Stimulated activated CD4-positive, alpha-beta T cell treated with anti-CD3 and anti-CD28 coated beads, TNF-alpha, amount 100 ng/mL, for 24 hours (primary cell): ENCODE results near the gene RSPH3.
"Not testable (repeated sequence)": the region's sequence is repeated elsewhere in the genome, so short reads cannot be mapped to it uniquely, and the experiment has no call there.

ENCODE experiments used
- DNase-seq, 3 experiments: peaks; one replicate each; pipeline ENCODE4 v3.0.0-alpha.2; 2020; ENCODE audit warnings: low read depth in 3 of 3

RSPH3 gene, protein sequence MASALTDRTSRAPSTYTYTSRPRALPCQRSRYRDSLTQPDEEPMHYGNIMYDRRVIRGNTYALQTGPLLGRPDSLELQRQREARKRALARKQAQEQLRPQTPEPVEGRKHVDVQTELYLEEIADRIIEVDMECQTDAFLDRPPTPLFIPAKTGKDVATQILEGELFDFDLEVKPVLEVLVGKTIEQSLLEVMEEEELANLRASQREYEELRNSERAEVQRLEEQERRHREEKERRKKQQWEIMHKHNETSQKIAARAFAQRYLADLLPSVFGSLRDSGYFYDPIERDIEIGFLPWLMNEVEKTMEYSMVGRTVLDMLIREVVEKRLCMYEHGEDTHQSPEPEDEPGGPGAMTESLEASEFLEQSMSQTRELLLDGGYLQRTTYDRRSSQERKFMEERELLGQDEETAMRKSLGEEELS

DNA sequence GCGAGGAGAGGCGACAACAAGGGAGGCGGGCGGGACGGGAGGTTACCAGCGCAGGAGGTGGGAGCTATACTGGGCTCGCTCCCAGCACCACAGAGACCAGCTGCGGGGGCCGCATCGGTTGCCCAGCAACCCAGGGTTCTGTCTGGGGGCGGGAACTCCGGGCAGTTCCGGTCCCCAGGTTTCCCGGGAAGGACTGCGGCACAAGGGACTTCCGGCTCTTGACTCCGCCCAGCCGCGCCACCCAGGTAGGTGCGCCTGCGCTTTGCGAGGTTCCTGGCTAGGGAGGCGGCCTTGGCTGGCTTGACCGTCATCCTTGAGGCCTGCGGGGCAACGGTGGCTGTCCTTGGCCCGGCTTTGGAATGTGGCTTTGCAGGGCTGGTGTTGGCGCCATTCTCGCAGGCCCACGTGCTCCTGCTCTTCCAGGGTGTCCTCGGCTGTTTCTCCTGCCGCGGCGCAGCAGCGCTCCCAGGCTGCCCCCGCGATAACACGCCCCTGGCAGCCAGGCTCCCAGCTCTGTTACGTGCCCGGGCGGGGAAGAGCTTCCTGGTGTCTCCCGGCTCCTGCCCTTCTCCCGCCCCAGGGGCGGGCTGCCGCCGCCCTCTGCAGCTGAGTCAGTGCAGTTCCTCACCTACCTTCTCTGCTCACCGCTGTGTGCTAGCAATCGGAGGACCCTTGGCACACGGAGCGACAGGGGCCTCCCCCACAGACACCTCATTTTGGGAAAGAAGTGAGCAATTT, at the start of gene RSPH3:
RSPH3 (minus strand) TSS at position 537 of the 738 bp plus-strand sequence. CDS start 652 bp downstream, outside the sequence.
- peak; percentile 87 to 95 (median 89) for DNase-seq

GRCh38 chr6:159047891-159048685, 48.1 kb upstream of the RSPH3 start:
- no peak for DNase-seq

GRCh38 chr6:159045801-159046200, 45.8 kb upstream of the RSPH3 start:
- no peak for DNase-seq

GRCh38 chr6:159044899-159045727, 45.1 kb upstream of the RSPH3 start, which contains the start of gene TAGAP:
TSS of gene TAGAP (minus strand) at chr6:159044991. CDS start at chr6:159044146, 845 bp downstream.
- DNase-seq: peak; percentile 74 to 82 (median 75)

GRCh38 chr6:159043947-159044346, 43.9 kb upstream of the RSPH3 start:
- no peak for DNase-seq

- no peak for DNase-seq
Observed at GRCh38 chr6:159043251-159043650, 43.2 kb upstream of the RSPH3 start.

DNA sequence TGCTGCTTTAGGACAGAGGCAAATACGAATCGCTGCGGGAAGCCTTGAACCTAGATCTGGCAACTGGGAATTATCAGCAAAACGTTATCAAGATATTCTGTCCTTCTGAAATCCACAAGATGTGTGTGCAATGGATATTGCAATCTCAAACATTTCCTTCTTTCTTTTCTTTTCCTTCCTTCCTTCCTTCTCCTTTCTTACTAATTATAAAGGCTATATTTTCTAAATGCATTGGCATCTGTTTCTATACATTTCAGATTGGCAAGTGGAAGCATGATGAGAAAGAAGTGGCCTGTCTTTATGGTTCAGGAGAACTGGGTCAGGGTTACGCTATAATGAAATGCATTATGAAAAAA, 42.8 kb upstream of the RSPH3 start:
- DNase-seq: no peak

- DNase-seq: peak in 2 of 3 experiments; percentile 65 to 73
Observed at GRCh38 chr6:159042003-159042825, 42.2 kb upstream of the RSPH3 start.

DNA sequence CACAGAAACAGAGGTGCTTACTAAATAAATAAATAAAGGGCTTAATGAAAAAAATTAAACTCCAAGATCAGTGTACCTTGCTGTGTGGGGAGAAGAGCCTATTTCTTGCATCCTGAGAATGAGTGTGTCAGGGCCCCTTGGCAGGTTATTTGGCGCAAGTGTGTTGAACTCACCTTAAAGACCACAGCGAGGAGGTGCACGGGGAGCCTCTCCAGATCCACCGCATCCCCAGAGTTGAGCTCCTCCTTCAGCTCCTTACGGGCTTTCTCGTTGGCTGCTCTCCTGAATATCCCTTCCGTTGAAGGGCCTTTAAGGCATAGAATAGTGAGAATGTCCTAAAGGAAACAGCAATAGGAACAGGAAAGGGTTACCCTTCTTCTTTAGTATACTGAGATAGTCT, 41.2 kb upstream of the RSPH3 start:
- DNase-seq: no peak

- no peak for DNase-seq
Observed at GRCh38 chr6:159039885-159040258, 39.9 kb upstream of the RSPH3 start.

DNA sequence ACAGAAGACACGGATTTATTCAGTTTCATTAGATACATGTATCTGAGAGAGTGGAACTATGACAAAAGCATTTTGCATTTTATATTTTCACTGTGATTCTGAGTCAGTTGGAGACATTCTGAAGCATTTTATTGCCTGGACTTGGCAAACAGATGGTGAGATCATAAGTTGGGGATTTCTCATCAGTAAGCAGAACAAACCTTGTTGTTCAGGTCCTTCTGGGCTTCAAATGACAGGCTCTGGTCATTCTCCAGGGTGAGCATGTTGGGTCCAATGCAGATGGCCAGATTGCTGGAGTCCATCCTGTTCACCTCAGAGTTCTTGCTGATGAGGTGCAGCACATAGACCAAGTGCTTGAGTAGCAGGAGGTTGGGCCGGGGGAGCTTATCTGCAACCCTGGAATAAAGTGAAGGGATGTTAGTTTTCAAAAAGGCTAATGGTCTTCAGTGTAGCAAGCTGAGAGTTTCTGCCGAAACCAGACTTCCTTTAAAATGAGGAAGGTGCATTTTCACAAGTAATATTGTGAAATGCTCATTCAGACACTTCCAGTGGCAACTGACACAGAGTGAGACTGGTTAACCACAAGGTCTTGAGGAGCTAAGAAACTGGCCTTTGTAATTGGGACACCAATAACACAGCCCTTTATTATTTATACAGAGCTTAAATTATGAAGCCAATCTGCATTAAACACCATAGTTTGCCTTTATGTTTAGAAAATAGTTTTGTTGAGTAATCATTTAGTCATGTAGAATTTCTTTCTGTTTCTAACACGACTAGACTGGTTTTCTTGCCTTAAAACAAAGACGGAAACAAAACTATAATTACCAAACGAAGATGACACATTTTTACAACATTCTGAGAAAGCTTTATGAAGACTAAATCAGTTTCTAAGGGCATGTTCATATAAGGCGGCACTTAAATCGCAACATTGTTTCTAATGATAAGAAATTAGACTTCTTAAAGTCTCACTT, 39.2 kb upstream of the RSPH3 start:
- DNase-seq: no peak

- DNase-seq: not testable (repeated sequence)
Observed at GRCh38 chr6:159038318-159038717, 38.3 kb upstream of the RSPH3 start.

DNA sequence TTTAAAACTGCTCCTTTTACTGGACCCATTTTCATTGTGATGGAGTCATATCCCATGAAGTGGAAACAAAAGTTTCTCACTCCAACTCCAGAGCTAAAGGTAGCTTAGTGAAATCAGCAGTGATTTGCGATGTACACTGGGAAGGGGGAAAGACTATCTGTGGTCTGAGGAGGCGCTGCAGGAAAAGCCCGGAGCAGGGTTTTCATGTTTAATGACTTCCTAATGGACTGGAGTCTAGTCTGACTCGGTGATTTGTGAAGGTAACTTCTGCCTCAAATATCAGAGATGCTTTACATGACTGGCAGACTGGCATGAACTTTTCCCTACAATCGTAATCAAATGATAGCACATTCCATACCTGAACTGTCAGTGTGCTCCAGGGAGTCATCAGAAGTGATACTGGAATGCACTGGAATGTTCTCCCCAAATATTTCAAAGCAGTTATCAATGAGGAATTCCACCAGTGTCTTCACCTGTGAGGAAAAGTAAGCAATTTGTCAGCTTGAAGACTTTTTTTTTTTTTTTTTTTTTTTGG, 37.8 kb upstream of the RSPH3 start:
- DNase-seq: no peak

DNA sequence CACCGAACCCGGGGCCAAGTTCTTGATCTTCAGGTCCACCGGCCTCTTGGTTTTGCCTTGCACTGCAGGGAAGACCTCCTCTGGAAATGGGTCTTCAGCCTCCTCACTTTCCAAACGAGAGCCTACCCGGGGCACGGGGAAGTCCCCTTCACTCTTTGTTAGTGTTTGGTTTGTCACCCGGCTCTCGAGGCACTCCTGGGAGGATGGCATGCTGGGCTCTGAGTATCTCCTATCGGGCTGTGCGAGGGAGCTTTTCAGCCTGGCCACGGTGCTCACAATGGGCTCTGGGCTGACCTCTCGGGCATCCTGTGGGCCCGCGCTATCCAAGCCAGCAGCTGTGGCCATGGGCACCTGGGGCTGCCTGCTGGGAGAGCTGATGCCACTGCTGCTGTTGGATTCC, 36.7 kb upstream of the RSPH3 start:
- DNase-seq: no peak

- DNase-seq: no peak
Observed at GRCh38 chr6:159035891-159036290, 35.9 kb upstream of the RSPH3 start.

GRCh38 chr6:159033160-159034049, 33.4 kb upstream of the RSPH3 start:
- DNase-seq: no peak

GRCh38 chr6:159031846-159032245, 31.8 kb upstream of the RSPH3 start:
- DNase-seq: no peak

DNA sequence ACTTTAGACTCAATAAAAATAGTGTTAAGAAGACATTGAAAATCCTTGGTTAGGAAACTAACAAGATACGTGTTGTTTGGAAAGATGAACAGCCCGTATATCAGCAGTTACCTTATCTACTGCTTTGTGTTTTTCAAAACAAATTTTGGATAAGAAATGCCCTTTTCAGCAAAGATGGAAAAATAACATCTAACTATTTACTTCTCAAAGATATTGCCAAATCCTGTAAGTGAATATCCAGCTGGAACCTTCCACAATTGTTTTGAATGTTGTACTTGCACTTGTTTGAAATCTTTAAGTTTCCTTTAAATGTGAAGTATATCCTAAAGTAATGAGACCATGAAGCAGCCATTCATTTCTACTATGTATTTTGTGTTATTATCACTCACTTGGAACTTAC, 30.2 kb upstream of the RSPH3 start:
- no peak for DNase-seq
